Measurements from ENCODE around the gene DNAH17.

Gene DNAH17

GRCh38 chr17:78422872-78423588, 154.2 kb downstream of the DNAH17 start:
- no peak for DNase-seq

- DNase-seq: no peak
These were observed 155.0 kb downstream of the DNAH17 start for GRCh38 chr17:78422267-78422605.

GRCh38 chr17:78421534-78422266, 155.5 kb downstream of the DNAH17 start:
- no peak for DNase-seq

- no peak for DNase-seq
These were observed 156.1 kb downstream of the DNAH17 start for GRCh38 chr17:78421084-78421533.

- DNase-seq: no peak
These were observed 157.0 kb downstream of the DNAH17 start for GRCh38 chr17:78419970-78420815.

GRCh38 chr17:78418326-78419026, 158.7 kb downstream of the DNAH17 start:
- DNase-seq: no peak

GRCh38 chr17:78417531-78417909, 159.7 kb downstream of the DNAH17 start:
- DNase-seq: no peak

- DNase-seq: peak; percentile 53
These were observed 160.2 kb downstream of the DNAH17 start for GRCh38 chr17:78416791-78417530.

- DNase-seq: no peak
These were observed 161.1 kb downstream of the DNAH17 start for GRCh38 chr17:78415821-78416711.

- no peak for DNase-seq
These were observed 162.7 kb downstream of the DNAH17 start for GRCh38 chr17:78414178-78415162.

- DNase-seq: no peak
These were observed 164.8 kb downstream of the DNAH17 start for GRCh38 chr17:78412403-78412802.

GRCh38 chr17:78411241-78411857, 165.8 kb downstream of the DNAH17 start:
- no peak for DNase-seq

- peak; percentile 72 for DNase-seq
These were observed 167.8 kb downstream of the DNAH17 start for GRCh38 chr17:78409191-78409928.

- DNase-seq: no peak
These were observed 168.6 kb downstream of the DNAH17 start for GRCh38 chr17:78408476-78409050.

GRCh38 chr17:78407387-78408000, 169.7 kb downstream of the DNAH17 start:
- DNase-seq: peak; percentile 41

GRCh38 chr17:78406920-78407319, 170.3 kb downstream of the DNAH17 start:
- no peak for DNase-seq

GRCh38 chr17:78406396-78406795, 170.8 kb downstream of the DNAH17 start:
- no peak for DNase-seq

- DNase-seq: no peak
These were observed 173.4 kb downstream of the DNAH17 start for GRCh38 chr17:78403822-78404221.
